Measurements from ENCODE around the gene IGSF10.
"Not testable (repeated sequence)": the region's sequence is repeated elsewhere in the genome, so short reads cannot be mapped to it uniquely, and the experiment has no call there.

Gene IGSF10

DNA sequence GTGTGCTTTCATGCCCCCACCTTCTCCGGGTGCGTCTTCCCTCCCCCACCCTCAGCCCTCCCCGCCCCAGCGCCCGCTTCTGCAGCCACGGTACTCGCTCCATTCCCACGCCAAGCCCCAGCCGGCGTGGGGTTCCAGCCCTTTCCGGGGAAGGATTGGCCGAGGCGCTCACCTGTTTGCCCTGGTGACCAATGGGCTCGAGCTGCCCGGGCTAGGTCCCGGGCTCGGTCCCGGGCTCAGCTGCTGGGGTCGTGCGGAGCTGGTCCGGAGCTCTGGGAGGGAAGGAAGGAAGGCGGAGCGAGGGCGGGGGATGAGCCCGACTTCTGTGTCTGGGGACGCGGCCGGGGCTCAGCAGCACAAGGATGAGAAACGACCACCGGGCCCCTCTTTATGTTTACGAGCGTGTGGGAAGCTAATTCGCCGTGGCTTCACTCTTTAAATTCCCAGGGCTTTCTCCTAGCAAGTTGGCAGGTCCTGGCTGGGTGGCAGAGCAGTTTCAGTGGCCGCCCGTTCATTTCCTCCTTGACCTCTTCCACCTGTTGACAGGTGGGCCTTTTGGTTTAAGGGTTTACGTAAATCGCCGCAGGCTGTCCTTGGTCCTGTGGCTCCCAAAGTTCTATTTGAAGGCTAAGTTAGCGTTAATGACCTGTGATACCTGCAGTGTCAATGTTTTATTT, at the start of gene IGSF10:
TSS of gene IGSF10 (minus strand) at position 288 of the 677 bp plus-strand sequence. CDS start 2,352 bp downstream, outside the sequence.
- peaks cover 0 to 4% of the 10 kb centered on the region in 2 donors for H3K4me1 ChIP-seq (ENCODE audit: control insufficient read depth in 1 of 2, insufficient read depth in 2 of 2, low read length in 2 of 2)
- peaks cover 0 to 6% of the 10 kb centered on the region in 2 donors for H3K27me3 ChIP-seq (ENCODE audit: control insufficient read depth in 1 of 2, insufficient read depth in 2 of 2, low read length in 2 of 2)
- H3K27ac ChIP-seq (ENCODE audit: low read depth, low read length) = no peak within 1 kb of the TSS
- peak within 1 kb of the TSS; percentile 59 to 68 for H3K4me3 ChIP-seq (ENCODE audit: low read depth in 1 of 2, low read length in 2 of 2)
- H3K9ac ChIP-seq (ENCODE audit: low read depth in 1 of 2, low read length in 2 of 2) = peak within 1 kb of the TSS in 1 of 2 donors; percentile 28
- H3K9me3 ChIP-seq (ENCODE audit: control insufficient read depth in 1 of 2, low read length in 2 of 2) = no peaks in the 10 kb centered on the region
- no peaks in the 10 kb centered on the region for H3K36me3 ChIP-seq (ENCODE audit: control insufficient read depth in 1 of 2, insufficient read depth in 2 of 2, low read length in 2 of 2)

DNA sequence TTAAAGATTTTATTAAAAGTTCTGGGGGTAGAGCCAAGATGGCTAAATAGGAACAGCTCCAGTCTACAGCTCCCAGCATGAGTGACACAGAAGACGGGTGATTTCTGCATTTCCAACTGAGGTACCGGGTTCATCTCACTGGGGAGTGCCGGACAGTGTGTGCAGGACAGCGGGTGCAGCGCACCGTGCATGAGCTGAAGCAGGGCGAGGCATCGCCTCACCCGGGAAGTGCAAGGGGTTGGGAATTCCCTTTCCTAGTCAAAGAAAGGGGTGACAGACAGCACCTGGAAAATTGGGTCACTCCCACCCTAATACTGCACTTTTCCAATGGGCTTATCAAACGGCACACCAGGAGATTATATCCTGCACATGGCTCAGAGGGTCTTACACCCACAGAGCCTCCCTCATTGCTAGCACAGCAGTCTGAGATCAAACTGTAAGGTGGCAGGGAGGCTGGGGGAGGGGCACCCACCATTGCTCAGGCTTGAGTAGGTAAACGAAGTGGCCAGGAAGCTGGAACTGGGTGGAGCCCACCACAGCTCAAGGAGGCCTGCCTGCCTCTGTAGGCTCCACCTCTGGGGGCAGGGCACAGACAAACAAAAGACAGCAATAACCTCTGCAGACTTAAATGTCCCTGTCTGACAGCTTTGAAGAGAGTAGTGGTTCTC, 48.7 kb upstream of the IGSF10 start:
- H3K4me1 ChIP-seq (ENCODE audit: control insufficient read depth in 1 of 2, insufficient read depth in 2 of 2, low read length in 2 of 2); H3K9me3 ChIP-seq (ENCODE audit: control insufficient read depth in 1 of 2, low read length in 2 of 2); H3K9ac ChIP-seq (ENCODE audit: low read depth in 1 of 2, low read length in 2 of 2); H3K4me3 ChIP-seq (ENCODE audit: low read depth in 1 of 2, low read length in 2 of 2); H3K36me3 ChIP-seq (ENCODE audit: control insufficient read depth in 1 of 2, insufficient read depth in 2 of 2, low read length in 2 of 2); H3K27ac ChIP-seq (ENCODE audit: low read depth, low read length); H3K27me3 ChIP-seq (ENCODE audit: control insufficient read depth in 1 of 2, insufficient read depth in 2 of 2, low read length in 2 of 2): not testable (repeated sequence)

DNA sequence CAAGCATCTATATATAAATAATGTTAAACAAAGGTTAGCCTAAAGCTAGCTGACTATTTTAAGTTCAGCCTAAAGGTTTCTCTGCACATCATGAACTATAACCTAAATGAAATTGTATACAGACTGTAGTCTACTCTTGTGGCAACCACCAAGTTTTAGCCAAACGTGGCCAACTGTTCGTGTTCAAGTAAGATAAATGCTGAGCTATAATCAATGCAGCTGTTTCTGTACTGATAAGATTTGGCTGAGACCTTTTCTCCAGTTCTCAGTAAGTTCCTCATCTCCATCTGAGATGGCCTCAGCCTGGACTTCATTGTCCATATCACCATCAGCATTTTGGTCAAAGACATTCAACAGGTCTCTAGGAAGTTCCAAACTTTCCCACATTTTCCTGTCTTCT, 43.7 kb upstream of the IGSF10 start:
- no peak overlapping the region for H3K27ac ChIP-seq (ENCODE audit: low read depth, low read length)
- H3K27me3 ChIP-seq (ENCODE audit: control insufficient read depth in 1 of 2, insufficient read depth in 2 of 2, low read length in 2 of 2) = no peaks in the 10 kb centered on the region
- H3K9me3 ChIP-seq (ENCODE audit: control insufficient read depth in 1 of 2, low read length in 2 of 2) = no peaks in the 10 kb centered on the region
- no peak overlapping the region for H3K9ac ChIP-seq (ENCODE audit: low read depth in 1 of 2, low read length in 2 of 2)
- H3K4me1 ChIP-seq (ENCODE audit: control insufficient read depth in 1 of 2, insufficient read depth in 2 of 2, low read length in 2 of 2) = no peaks in the 10 kb centered on the region
- H3K36me3 ChIP-seq (ENCODE audit: control insufficient read depth in 1 of 2, insufficient read depth in 2 of 2, low read length in 2 of 2) = no peaks in the 10 kb centered on the region
- no peak overlapping the region for H3K4me3 ChIP-seq (ENCODE audit: low read depth in 1 of 2, low read length in 2 of 2)

DNA sequence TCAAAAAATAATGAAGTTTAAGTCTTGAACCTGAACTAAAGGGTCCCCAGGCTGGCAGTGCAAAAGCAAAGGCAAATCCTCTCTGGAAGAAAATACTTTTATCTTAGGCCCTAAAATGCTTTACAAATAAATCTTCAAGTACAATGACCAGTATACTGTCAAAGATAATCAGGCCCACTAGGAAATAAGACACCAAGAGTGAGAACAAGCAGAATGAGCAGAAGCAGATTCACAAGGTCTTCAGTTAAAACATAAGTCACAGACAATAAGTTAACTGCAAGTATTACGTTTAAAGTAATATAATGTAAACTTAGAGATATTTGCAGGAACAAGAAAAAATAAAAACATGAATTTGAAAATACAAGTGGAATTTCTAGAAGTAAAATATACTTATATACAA, 42.2 kb upstream of the IGSF10 start:
- H3K9ac ChIP-seq (ENCODE audit: low read depth in 1 of 2, low read length in 2 of 2) = no peak overlapping the region
- H3K27me3 ChIP-seq (ENCODE audit: control insufficient read depth in 1 of 2, insufficient read depth in 2 of 2, low read length in 2 of 2) = no peaks in the 10 kb centered on the region
- no peak overlapping the region for H3K27ac ChIP-seq (ENCODE audit: low read depth, low read length)
- no peak overlapping the region for H3K4me3 ChIP-seq (ENCODE audit: low read depth in 1 of 2, low read length in 2 of 2)
- H3K4me1 ChIP-seq (ENCODE audit: control insufficient read depth in 1 of 2, insufficient read depth in 2 of 2, low read length in 2 of 2) = no peaks in the 10 kb centered on the region
- no peaks in the 10 kb centered on the region for H3K9me3 ChIP-seq (ENCODE audit: control insufficient read depth in 1 of 2, low read length in 2 of 2)
- no peaks in the 10 kb centered on the region for H3K36me3 ChIP-seq (ENCODE audit: control insufficient read depth in 1 of 2, insufficient read depth in 2 of 2, low read length in 2 of 2)

GRCh38 chr3:151501923-151502632, 41.2 kb upstream of the IGSF10 start:
- H3K36me3 ChIP-seq (ENCODE audit: control insufficient read depth in 1 of 2, insufficient read depth in 2 of 2, low read length in 2 of 2) = no peaks in the 10 kb centered on the region
- no peak overlapping the region for H3K4me3 ChIP-seq (ENCODE audit: low read depth in 1 of 2, low read length in 2 of 2)
- no peaks in the 10 kb centered on the region for H3K9me3 ChIP-seq (ENCODE audit: control insufficient read depth in 1 of 2, low read length in 2 of 2)
- no peak overlapping the region for H3K27ac ChIP-seq (ENCODE audit: low read depth, low read length)
- H3K9ac ChIP-seq (ENCODE audit: low read depth in 1 of 2, low read length in 2 of 2) = no peak overlapping the region
- no peaks in the 10 kb centered on the region for H3K27me3 ChIP-seq (ENCODE audit: control insufficient read depth in 1 of 2, insufficient read depth in 2 of 2, low read length in 2 of 2)
- H3K4me1 ChIP-seq (ENCODE audit: control insufficient read depth in 1 of 2, insufficient read depth in 2 of 2, low read length in 2 of 2) = no peaks in the 10 kb centered on the region

DNA sequence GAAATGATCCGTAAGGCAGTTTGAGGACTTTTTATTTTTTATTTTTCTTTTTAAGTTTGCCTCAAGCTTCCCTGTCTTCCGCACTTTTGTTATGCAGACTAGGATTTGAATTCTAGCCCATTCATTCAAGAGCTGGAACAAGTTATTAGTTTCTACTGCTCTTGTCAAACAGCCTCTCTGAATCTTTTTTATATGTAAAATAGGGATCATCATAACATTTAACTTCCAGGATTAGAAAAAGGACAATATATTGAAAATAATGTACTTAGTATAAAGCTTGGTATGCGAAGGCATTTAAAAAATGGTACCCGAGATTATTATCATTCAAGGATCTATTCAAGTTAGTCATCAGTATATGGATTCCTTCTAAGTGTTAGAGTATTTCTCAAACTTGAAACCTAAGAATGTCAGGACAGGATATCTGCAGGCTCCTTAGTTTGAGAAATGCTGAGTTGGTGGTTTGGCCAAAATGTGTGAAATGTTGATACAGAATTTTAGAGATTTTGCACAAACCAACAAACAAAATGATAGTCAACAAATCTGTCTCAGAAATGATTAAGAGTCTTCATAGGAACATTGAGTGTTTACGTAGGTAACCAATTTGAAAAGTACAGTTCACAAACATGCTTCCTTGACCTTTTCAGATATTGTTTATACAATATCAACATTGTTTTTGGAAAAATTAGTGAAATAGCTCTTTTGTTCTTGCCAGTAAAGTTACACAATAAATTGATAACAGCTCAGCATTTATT, 40.5 kb upstream of the IGSF10 start:
- H3K27ac ChIP-seq (ENCODE audit: low read depth, low read length) = no peak overlapping the region
- no peaks in the 10 kb centered on the region for H3K27me3 ChIP-seq (ENCODE audit: control insufficient read depth in 1 of 2, insufficient read depth in 2 of 2, low read length in 2 of 2)

GRCh38 chr3:151499168-151499567, 38.3 kb upstream of the IGSF10 start:
- no peak overlapping the region for H3K9ac ChIP-seq (ENCODE audit: low read depth in 1 of 2, low read length in 2 of 2)
- H3K9me3 ChIP-seq (ENCODE audit: control insufficient read depth in 1 of 2, low read length in 2 of 2) = no peaks in the 10 kb centered on the region
- H3K4me3 ChIP-seq (ENCODE audit: low read depth in 1 of 2, low read length in 2 of 2) = no peak overlapping the region
- no peaks in the 10 kb centered on the region for H3K27me3 ChIP-seq (ENCODE audit: control insufficient read depth in 1 of 2, insufficient read depth in 2 of 2, low read length in 2 of 2)
- no peaks in the 10 kb centered on the region for H3K36me3 ChIP-seq (ENCODE audit: control insufficient read depth in 1 of 2, insufficient read depth in 2 of 2, low read length in 2 of 2)
- H3K27ac ChIP-seq (ENCODE audit: low read depth, low read length) = no peak overlapping the region
- no peaks in the 10 kb centered on the region for H3K4me1 ChIP-seq (ENCODE audit: control insufficient read depth in 1 of 2, insufficient read depth in 2 of 2, low read length in 2 of 2)

More for the DNA sequence above, 40.5 kb upstream of the IGSF10 start:
- Histone ChIP-seq H3K9ac (ENCODE audit: low read depth in 1 of 2, low read length in 2 of 2) (no peak overlapping the region), H3K9me3 (ENCODE audit: control insufficient read depth in 1 of 2, low read length in 2 of 2) (no peaks in the 10 kb centered on the region), H3K4me1 (ENCODE audit: control insufficient read depth in 1 of 2, insufficient read depth in 2 of 2, low read length in 2 of 2) (no peaks in the 10 kb centered on the region), H3K36me3 (ENCODE audit: control insufficient read depth in 1 of 2, insufficient read depth in 2 of 2, low read length in 2 of 2) (no peaks in the 10 kb centered on the region), H3K4me3 (ENCODE audit: low read depth in 1 of 2, low read length in 2 of 2) (no peak overlapping the region)

DNA sequence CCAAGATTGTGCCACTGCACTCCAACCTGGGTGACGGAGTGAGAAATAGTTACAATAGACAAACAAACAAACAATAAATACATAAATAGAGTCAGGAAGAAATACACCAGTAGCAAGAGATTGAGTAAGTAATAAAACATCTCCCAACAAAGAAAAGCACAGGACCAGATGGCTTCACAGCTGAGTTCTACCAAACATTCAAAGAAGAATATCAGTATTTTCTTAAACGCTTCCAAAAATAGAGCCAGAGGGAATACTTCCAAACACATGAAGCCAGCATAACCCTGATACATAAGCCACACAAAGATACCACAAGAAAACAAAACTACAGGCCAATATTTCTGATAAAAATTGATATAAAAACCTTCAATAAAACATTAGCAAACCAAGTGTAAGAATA, 30.7 kb upstream of the IGSF10 start:
- Histone ChIP-seq H3K27ac (ENCODE audit: low read depth, low read length) (no peak overlapping the region), H3K36me3 (ENCODE audit: control insufficient read depth in 1 of 2, insufficient read depth in 2 of 2, low read length in 2 of 2) (no peaks in the 10 kb centered on the region), H3K4me1 (ENCODE audit: control insufficient read depth in 1 of 2, insufficient read depth in 2 of 2, low read length in 2 of 2) (no peaks in the 10 kb centered on the region), H3K4me3 (ENCODE audit: low read depth in 1 of 2, low read length in 2 of 2) (no peak overlapping the region), H3K9me3 (ENCODE audit: control insufficient read depth in 1 of 2, low read length in 2 of 2) (no peaks in the 10 kb centered on the region), H3K9ac (ENCODE audit: low read depth in 1 of 2, low read length in 2 of 2) (no peak overlapping the region), H3K27me3 (ENCODE audit: control insufficient read depth in 1 of 2, insufficient read depth in 2 of 2, low read length in 2 of 2) (no peaks in the 10 kb centered on the region)

DNA sequence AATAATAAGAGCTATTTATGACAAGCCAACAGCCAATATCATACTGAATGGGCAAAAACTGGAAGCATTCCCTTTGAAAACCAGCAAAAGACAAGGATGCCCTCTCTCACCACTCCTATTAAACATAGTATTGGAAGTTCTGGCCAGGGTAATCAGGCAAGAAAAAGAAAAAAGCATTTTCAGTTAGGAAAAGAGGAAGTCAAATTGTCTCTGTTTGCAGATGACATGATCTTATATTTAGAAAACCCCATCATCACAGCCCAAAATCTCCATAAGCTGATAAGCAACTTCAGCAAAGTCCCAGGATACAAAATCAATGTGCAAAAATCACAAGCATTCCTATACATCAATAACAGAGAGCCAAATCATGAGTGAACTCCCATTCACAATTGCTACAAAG, 27.0 kb upstream of the IGSF10 start:
- not testable (repeated sequence) for H3K27ac ChIP-seq (ENCODE audit: low read depth, low read length); H3K27me3 ChIP-seq (ENCODE audit: control insufficient read depth in 1 of 2, insufficient read depth in 2 of 2, low read length in 2 of 2); H3K36me3 ChIP-seq (ENCODE audit: control insufficient read depth in 1 of 2, insufficient read depth in 2 of 2, low read length in 2 of 2); H3K4me1 ChIP-seq (ENCODE audit: control insufficient read depth in 1 of 2, insufficient read depth in 2 of 2, low read length in 2 of 2); H3K4me3 ChIP-seq (ENCODE audit: low read depth in 1 of 2, low read length in 2 of 2); H3K9me3 ChIP-seq (ENCODE audit: control insufficient read depth in 1 of 2, low read length in 2 of 2); H3K9ac ChIP-seq (ENCODE audit: low read depth in 1 of 2, low read length in 2 of 2)

All from duodenal mucosa (tissue), 2 donors.